SU-DHL-6 (cell line): ENCODE results near the gene IMP3.

Source experiments
- H2AFZ ChIP-seq: fragments of 200-600 bp; sonication (generic); 2 replicates; pipeline ENCODE4 v1.6.1; 2014; ENCODE audit warnings: low read depth, mild to moderate bottlenecking, moderate library complexity, mixed read lengths, antibody characterized with exemption, low read length; ENCODE audit not compliant: severe bottlenecking
- H3F3A ChIP-seq: fragments of 200-600 bp; shearing (Covaris generic); 2 replicates; pipeline ENCODE4 v1.6.0; 2016; ENCODE audit warnings: antibody characterized with exemption, mild to moderate bottlenecking; ENCODE audit not compliant: insufficient read depth
- H3K27ac ChIP-seq: fragments of 200-600 bp; sonication (generic); 2 replicates; pipeline ENCODE4 v1.5.1; 2016; ENCODE audit warnings: low read depth, mild to moderate bottlenecking, low read length, moderate library complexity, mixed read lengths
- H3K27me3 ChIP-seq: fragments of 200-600 bp; sonication (generic), shearing (Covaris generic); 2 replicates; pipeline ENCODE4 v1.6.0; 2014; ENCODE audit warnings: mild to moderate bottlenecking, low read length
- H3K36me3 ChIP-seq: fragments of 200-600 bp; sonication (generic); 2 replicates; pipeline ENCODE4 v1.6.1; 2014; ENCODE audit warnings: mild to moderate bottlenecking, low read length, mixed read lengths
- H3K4me2 ChIP-seq: fragments of 300-600, 200-600 bp; shearing (Covaris generic), sonication (generic); 2 replicates; pipeline ENCODE4 v1.6.0; 2014; ENCODE audit warnings: low read length, low read depth, mild to moderate bottlenecking; ENCODE audit not compliant: poor library complexity, severe bottlenecking
- H3K4me3 ChIP-seq: fragments of 200-600 bp; sonication (generic); 2 replicates; pipeline ENCODE4 v1.5.1; 2014; ENCODE audit warnings: antibody characterized with exemption, low read length, mild to moderate bottlenecking, mixed read lengths; ENCODE audit not compliant: insufficient read depth, poor library complexity, severe bottlenecking
- H3K79me2 ChIP-seq: fragments of 200-600 bp; sonication (generic); 2 replicates; pipeline ENCODE4 v1.6.1; 2014; ENCODE audit warnings: mild to moderate bottlenecking, low read length, moderate library complexity; ENCODE audit not compliant: insufficient read depth
- H3K9ac ChIP-seq: fragments of 200-600 bp; sonication (generic); 2 replicates; pipeline ENCODE4 v1.7.0; 2014; ENCODE audit warnings: mild to moderate bottlenecking, low read length
- H3K9me2 ChIP-seq: fragments of 200-600 bp; sonication (generic); replicated peaks from 2 replicates; pipeline ENCODE4 v1.6.1; 2014; ENCODE audit warnings: low read length; ENCODE audit not compliant: insufficient read depth
- H3K9me3 ChIP-seq: fragments of 200-600 bp; sonication (generic); 2 replicates; pipeline ENCODE4 v1.6.1; 2014; ENCODE audit warnings: low read length, mixed read lengths; ENCODE audit not compliant: insufficient read depth
- H4K20me1 ChIP-seq: fragments of 200-600 bp; sonication (generic); 2 replicates; pipeline ENCODE4 v1.6.1; 2014; ENCODE audit warnings: low read depth, mild to moderate bottlenecking, antibody characterized with exemption, low read length, moderate library complexity, mixed read lengths
- CTCF ChIP-seq: fragments of 200-600 bp; sonication (generic); IDR thresholded peaks from one replicate; pipeline ENCODE4 v1.5.1; 2017; ENCODE audit warnings: antibody characterized with exemption, mild to moderate bottlenecking, low read length, moderate library complexity; ENCODE audit not compliant: insufficient read depth, poor library complexity, severe bottlenecking
- EZH2phosphoT487 ChIP-seq: fragments of 200-600 bp; sonication (generic), shearing (Covaris generic); conservative IDR thresholded peaks from 2 replicates; pipeline ENCODE4 v1.6.1; 2018; ENCODE audit warnings: mild to moderate bottlenecking, antibody characterized with exemption, low read length, moderate library complexity, mixed read lengths

IMP3 gene

GRCh38 chr15:75666823-75667501 is 26.9 kb upstream of the IMP3 start:
- Histone ChIP-seq H3K79me2 (no peaks in the 10 kb centered on the region), H3K9ac (no peak overlapping the region), H3K4me3 (no peak overlapping the region), H2AFZ (no peak overlapping the region), H3F3A (no peaks in the 10 kb centered on the region), H3K36me3 (no peaks in the 10 kb centered on the region), H4K20me1 (no peaks in the 10 kb centered on the region), H3K27ac (no peak overlapping the region), H3K9me3 (no peaks in the 10 kb centered on the region), H3K4me2 (no peak overlapping the region), H3K27me3 (no peaks in the 10 kb centered on the region), H3K9me2 (no peaks in the 10 kb centered on the region)
- TF ChIP-seq CTCF (no peak), EZH2phosphoT487 (no peak)

- H3K79me2 ChIP-seq: no peaks in the 10 kb centered on the region
- no peak overlapping the region for H3K27ac ChIP-seq
- H3K4me2 ChIP-seq: no peak overlapping the region
- no peak overlapping the region for H3K9ac ChIP-seq
- no peak overlapping the region for H2AFZ ChIP-seq
- TF ChIP-seq EZH2phosphoT487: no peak
- no peak for TF ChIP-seq CTCF
- H3K36me3 ChIP-seq: no peaks in the 10 kb centered on the region
- no peaks in the 10 kb centered on the region for H3K9me3 ChIP-seq
- no peaks in the 10 kb centered on the region for H3K27me3 ChIP-seq
- H3K9me2 ChIP-seq: no peaks in the 10 kb centered on the region
- no peaks in the 10 kb centered on the region for H3F3A ChIP-seq
- no peaks in the 10 kb centered on the region for H4K20me1 ChIP-seq
- H3K4me3 ChIP-seq: no peak overlapping the region
Measured at GRCh38 chr15:75663931-75664421, 24.0 kb upstream of the IMP3 start.

- no peak overlapping the region for H2AFZ ChIP-seq
- H3K79me2 ChIP-seq: no peaks in the 10 kb centered on the region
- H3K9me2 ChIP-seq: no peaks in the 10 kb centered on the region
- no peak overlapping the region for H3K4me2 ChIP-seq
- no peaks in the 10 kb centered on the region for H4K20me1 ChIP-seq
- no peaks in the 10 kb centered on the region for H3K27me3 ChIP-seq
- no peak overlapping the region for H3K27ac ChIP-seq
- no peaks in the 10 kb centered on the region for H3K9me3 ChIP-seq
- no peaks in the 10 kb centered on the region for H3K36me3 ChIP-seq
- no peak overlapping the region for H3K4me3 ChIP-seq
- no peak overlapping the region for H3K9ac ChIP-seq
- no peaks in the 10 kb centered on the region for H3F3A ChIP-seq
- TF ChIP-seq EZH2phosphoT487 (no peak), CTCF (no peak)
Measured at GRCh38 chr15:75662823-75663519, 22.9 kb upstream of the IMP3 start.
